Left forelimb (tissue), 1 donor: ENCODE results near the gene NMNAT3.

Experiments
- DNase-seq: peaks from one replicate; pipeline ENCODE4 v3.0.0-alpha.2; 2018; ENCODE audit warnings: low spot score

The NMNAT3 gene

DNA sequence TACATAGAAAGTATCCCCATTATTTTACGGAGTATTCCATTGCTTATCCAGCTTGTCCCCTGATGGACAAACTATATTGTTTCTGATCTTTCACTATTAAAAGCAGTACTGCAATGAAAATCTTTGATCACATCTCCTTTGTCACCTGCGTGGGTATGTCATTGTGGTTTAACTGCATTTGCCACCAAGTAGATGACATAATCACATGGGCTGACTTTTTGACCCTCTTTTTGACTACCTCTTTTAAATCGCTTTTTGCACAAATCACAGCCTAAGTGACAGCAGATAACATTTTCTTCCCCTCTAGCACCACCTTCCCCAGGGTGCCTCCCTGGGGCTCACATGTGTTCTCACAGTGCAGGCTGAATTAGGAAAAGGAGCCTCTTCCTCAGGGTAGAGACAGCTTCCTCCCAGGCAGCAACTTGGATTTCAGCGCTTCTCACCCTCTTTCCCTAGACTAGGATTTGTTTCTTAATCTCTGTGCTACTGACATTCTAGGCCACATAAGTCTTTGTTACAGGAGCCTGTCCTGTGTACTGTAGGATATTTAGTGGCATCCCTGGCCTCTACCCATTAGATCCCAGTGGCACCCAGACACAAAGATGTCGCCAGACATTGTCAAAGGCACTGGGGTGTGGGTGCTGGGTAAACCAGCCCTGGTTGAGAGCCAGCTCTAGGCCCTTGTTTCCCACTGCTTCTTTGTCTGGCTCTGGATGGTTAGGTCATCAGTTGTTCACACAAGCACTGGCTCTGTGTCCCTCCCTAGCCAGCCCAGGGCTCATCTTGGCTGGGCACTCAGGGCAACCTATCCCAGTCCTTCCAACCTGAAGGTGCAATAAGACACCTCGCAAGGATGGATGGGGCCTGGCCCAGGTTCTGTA is 136.9 kb downstream of the NMNAT3 start:
- no peak for DNase-seq

DNA sequence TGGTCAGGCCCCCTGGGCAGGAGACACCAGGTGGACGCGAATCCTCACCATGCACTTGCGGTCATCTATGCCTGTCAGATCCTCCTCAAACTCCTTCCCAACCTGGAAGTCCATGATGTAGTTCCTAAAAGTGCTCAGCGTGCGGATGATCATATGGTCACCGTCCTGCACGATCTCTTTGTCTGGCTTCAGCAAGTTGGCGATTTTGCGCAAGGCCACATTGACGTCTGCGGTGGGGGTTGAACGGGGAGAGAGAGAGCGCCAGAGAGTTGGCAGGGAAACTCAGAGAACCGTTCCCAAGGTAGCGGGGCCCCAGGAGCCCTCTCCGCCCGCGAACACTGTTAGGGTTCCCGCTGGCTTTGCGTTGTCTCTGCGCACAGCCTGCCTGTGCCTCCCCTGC is 139.0 kb downstream of the NMNAT3 start:
- no peak for DNase-seq

DNA sequence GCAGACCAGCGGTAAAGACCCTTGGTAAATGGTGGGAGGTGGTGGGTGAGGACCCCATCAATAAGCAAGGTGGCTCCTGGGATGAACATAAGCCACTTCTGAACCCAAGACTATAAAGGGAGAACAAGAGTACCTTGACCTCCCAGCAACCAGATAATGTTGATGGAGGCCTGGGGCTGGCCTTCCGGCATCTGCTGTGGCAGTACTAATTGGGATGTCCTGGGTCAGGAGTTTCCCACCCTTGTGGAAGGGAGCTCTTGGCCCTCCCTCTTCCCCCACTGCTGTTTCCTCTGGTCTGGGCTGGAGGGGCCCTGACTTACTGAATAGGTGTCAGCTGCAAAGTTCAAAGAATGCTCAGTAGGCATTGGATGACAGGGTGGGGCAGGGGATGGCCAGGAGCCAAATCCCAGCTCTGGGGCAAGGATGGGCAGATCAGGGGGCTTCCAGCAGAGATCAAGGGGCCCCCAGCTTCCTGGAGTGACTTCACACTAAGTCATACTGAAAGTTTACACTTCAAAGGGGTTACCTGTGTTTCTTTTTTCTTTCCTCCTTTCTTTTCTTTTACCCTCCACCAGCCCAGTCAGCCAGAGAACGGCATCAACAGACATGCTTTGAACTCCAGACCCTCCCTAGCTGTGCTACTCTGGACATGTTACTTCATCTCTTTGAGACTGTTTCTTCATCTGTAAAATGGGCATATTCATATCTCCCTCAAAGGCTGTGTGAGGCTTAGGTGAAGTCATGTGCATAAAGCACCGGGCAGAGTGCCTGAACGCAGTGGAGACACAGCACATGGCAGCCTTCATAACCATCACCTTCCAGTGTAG is 139.8 kb downstream of the NMNAT3 start:
- DNase-seq = no peak

DNA sequence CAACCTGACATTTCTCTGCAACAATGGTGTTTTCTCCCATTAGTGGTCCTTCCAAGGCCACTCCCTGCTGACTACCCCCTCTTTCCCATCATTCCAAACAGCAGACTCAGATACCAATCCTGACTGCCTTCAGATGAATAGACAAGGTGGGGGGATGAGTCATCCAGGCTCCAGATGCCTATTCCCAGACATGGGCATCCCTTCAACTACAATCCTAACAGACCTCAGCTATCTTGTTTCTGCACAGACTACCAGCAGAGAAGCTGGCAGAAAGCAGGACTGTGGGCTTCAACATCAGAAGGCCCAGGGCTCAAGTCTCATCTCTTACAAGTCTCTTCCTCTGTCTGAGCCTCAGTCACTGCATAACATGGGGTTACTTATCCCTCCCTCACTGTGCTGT is 140.4 kb downstream of the NMNAT3 start:
- DNase-seq = no peak

- no peak for DNase-seq
Observed at GRCh38 chr3:139534992-139535879, 142.5 kb downstream of the NMNAT3 start.

DNA sequence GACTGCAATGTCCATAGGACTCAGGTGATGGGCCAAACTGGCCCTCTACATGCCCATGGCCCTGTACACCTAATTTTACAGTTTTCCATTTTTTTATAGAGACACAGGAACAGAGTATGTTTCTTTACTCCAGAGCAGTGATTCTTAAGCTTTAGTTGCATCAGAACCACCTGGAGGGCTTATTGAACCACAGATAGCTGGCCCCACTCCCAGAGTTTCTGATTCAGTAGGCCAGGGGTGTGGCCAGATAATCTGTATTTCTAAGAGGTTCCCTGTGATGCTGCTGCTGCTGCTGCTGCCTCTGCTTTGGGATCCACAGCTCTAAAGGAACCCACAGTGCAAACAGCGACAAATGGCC is 143.3 kb downstream of the NMNAT3 start:
- DNase-seq = no peak

GRCh38 chr3:139533781-139534454 is 143.9 kb downstream of the NMNAT3 start:
- DNase-seq = peak; percentile 71

GRCh38 chr3:139532976-139533375 is 144.8 kb downstream of the NMNAT3 start:
- DNase-seq = no peak

- no peak for DNase-seq
Observed at GRCh38 chr3:139530717-139531116, 147.1 kb downstream of the NMNAT3 start.

DNA sequence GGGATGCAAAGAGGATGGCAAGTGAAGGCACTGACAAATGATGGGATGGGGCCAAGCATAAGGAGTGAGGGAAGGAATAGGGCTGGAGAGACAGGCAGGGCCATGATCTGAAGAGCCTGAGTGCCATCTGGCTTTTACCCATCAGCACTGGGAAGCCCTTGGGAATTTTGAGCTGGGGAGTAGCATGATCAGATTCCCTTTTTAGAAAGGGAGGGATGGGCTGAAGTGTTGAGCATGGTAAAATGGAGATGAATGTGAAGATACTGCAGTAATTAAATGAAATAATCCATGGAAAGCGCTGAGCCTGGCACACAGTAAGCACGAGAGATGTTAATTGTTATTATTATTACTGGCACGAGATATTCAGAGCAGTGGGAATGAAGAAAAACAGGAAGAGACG is 148.1 kb downstream of the NMNAT3 start:
- DNase-seq = no peak

- DNase-seq = no peak
Observed at GRCh38 chr3:139528924-139529323, 148.8 kb downstream of the NMNAT3 start.

- no peak for DNase-seq
Observed at GRCh38 chr3:139528281-139528680, 149.5 kb downstream of the NMNAT3 start.

DNA sequence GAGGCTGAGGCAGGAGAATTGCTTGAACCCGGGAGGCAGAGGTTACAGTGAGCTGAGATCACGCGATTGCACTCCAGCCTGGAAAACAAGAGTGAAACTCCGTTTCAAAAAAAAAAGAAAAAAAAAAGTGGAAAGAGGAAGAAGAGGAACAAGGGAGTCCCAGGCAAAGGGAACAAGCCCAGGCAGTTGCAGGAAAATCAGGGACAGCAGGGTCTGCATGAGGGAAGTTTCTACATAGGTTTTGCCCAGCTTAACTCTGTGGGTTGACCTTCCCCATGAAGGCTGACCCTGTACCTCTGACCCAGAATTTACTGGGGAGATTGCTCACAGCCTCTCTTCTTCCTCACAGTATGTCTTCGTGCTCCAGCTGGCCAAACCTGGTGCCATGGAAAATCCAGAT is 150.5 kb downstream of the NMNAT3 start:
- DNase-seq = no peak

DNA sequence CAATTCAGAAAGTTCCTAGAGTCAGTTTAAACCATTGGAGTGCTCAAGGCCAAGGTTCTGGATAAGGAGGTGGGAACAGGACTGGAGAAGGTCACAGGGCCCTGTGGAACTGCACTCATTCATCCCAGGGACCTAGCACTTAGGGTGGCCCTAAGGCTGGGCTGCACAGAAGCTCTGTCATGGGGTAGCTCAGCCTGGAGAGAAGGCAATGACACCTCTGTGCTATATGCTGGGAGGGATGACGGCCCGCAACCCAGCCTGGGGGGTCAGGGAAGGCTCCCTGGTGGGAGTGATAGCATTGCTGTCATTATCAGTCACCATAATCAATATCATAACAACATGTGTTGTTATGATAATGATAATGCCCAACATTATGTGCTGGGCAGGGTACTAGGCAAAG is 151.6 kb downstream of the NMNAT3 start:
- no peak for DNase-seq

DNA sequence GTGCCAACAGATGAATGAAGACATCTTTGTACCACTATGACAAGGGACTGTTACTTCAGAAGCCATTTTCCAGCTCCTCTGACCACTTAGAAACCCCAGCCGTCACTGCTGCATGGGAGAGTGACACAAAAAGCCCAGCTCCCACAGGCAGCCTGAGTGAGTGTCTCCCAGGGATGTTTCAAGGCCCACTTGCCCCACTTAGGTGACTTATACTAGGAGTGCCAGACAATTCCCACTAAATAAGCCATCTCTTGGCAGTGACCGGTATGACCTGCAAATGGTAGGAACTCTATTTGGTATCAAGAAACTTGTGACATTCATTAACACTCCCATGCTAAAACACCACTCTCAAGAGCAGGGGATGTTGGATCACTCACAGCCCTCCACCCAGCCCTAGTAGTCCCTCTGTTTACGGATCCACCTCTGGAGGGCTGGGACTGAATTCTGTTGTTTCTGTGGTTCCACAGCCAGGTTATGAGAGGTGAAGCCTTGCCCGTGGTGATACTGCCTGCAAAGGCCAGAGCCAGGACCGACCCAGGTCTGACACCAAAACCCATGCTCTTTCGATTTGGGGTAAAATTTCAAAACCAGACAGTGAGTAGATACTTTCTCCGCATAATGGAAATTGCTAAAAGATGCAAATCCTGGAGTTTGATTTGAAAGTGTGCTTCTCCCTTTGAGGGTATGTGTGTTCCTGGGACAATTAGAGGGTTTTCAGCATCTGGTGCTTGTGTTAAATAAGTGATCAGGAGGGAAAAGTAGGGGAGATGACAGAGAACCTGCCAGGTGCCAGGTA is 152.7 kb downstream of the NMNAT3 start:
- DNase-seq = no peak

GRCh38 chr3:139523718-139524117 is 154.1 kb downstream of the NMNAT3 start:
- no peak for DNase-seq

DNA sequence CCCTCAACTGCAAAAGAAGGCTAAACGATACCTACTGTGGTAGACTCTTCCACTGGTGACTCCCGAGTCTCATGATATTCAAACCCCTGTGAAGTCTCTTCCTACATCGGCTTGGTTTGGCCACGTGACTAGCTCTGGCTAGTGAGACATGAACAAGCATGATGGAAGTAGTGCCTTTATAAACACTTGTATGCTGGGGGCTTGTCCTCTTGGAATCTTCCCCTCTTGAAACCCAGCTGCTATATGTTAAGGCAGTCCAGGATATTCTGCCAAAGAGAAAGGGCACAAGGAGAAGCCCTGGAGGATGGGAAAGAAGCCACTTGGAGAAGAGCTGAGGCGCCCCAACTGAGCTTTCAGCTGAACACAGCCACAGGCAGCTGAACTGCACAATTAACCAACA is 154.6 kb downstream of the NMNAT3 start:
- no peak for DNase-seq

DNA sequence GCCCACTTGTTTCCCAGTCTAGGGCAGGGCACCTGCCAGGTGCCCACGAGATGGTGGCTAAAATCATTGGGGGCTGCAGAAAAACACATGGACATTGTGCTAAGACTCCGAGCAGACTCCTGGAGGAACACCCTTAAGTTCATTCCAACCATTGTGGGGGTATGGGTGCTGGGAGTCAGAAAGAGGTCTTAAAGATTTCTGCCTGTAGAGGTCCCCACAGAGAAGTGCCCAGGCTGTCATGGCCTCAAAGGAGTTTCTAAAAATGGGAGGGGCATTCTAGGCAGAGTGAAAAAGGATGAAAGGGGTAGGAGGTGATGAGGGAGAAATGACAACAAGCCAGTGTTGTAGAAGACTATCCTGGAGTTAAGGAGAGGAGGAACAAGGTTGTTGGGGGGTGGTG is 155.4 kb downstream of the NMNAT3 start:
- no peak for DNase-seq

- DNase-seq = no peak
Observed at GRCh38 chr3:139521816-139522215, 156.0 kb downstream of the NMNAT3 start.

- DNase-seq = no peak
Observed at GRCh38 chr3:139521144-139521543, 156.6 kb downstream of the NMNAT3 start.
